MM.1S (cell line): ENCODE measurements around the gene FBXO17.

Experiments
- DNase-seq: peaks from one replicate; pipeline ENCODE4 v3.0.0-alpha.2; 2015
- H2AFZ ChIP-seq: fragments of 300-600 bp; sonication (generic); 2 replicates; pipeline ENCODE4 v1.6.0; 2016; ENCODE audit warnings: antibody characterized with exemption, low read length
- H3F3A ChIP-seq: fragments of 300-600 bp; sonication (generic); 2 replicates; pipeline ENCODE4 v1.6.1; 2016; ENCODE audit warnings: mild to moderate bottlenecking, antibody characterized with exemption, low read length, moderate library complexity, mixed read lengths; ENCODE audit not compliant: insufficient read depth
- H3K27ac ChIP-seq: fragments of 300-600 bp; sonication (generic); 2 replicates; pipeline ENCODE4 v1.5.1; 2016; ENCODE audit warnings: mild to moderate bottlenecking, low read length
- H3K27me3 ChIP-seq: fragments of 300-600 bp; sonication (generic); replicated peaks from 2 replicates; pipeline ENCODE4 v1.6.0; 2016; ENCODE audit warnings: low read length; ENCODE audit not compliant: insufficient read depth
- H3K36me3 ChIP-seq: fragments of 300-600 bp; sonication (generic); replicated peaks from 2 replicates; pipeline ENCODE4 v1.6.1; 2016; ENCODE audit warnings: mild to moderate bottlenecking, low read length, mixed read lengths; ENCODE audit not compliant: insufficient read depth
- H3K4me1 ChIP-seq: fragments of 300-600 bp; sonication (generic); 2 replicates; pipeline ENCODE4 v1.6.1; 2016; ENCODE audit warnings: low read length, mixed read lengths
- H3K4me2 ChIP-seq: fragments of 300-600 bp; sonication (generic); 2 replicates; pipeline ENCODE4 v1.6.0; 2016; ENCODE audit warnings: low read depth, low read length
- H3K4me3 ChIP-seq: fragments of 300-600 bp; sonication (generic); 2 replicates; pipeline ENCODE4 v1.5.1; 2016; ENCODE audit warnings: low read length, mixed read lengths
- H3K79me2 ChIP-seq: fragments of 300-600 bp; sonication (generic); 2 replicates; pipeline ENCODE4 v1.6.1; 2016; ENCODE audit warnings: mixed run types, low read length, mixed read lengths
- H3K9ac ChIP-seq: fragments of 300-600 bp; sonication (generic); 2 replicates; pipeline ENCODE4 v1.6.1; 2016; ENCODE audit warnings: low read length, mixed read lengths
- H3K9me2 ChIP-seq: fragments of 300-600 bp; sonication (generic); replicated peaks from 2 replicates; pipeline ENCODE4 v1.6.1; 2016; ENCODE audit warnings: mild to moderate bottlenecking, low read length, mixed read lengths; ENCODE audit not compliant: insufficient read depth
- H3K9me3 ChIP-seq: fragments of 300-600 bp; sonication (generic); replicated peaks from 2 replicates; pipeline ENCODE4 v1.6.1; 2016; ENCODE audit warnings: mild to moderate bottlenecking, low read length, mixed read lengths; ENCODE audit not compliant: insufficient read depth
- H4K20me1 ChIP-seq: fragments of 300-600 bp; sonication (generic); 2 replicates; pipeline ENCODE4 v1.6.1; 2016; ENCODE audit warnings: mild to moderate bottlenecking, low read length, moderate library complexity, mixed read lengths; ENCODE audit not compliant: insufficient read depth
- CTCF ChIP-seq: fragments of 300-600 bp; sonication (generic); IDR thresholded peaks from 2 replicates; pipeline ENCODE4 v1.5.1; 2016; ENCODE audit warnings: antibody characterized with exemption, low read length, mixed read lengths
- EZH2 ChIP-seq: fragments of 300-600 bp; sonication (generic); optimal IDR thresholded peaks from 2 replicates; pipeline ENCODE3; 2017; ENCODE audit warnings: low read depth, mild to moderate bottlenecking, antibody characterized with exemption, low read length, mixed read lengths
- EZH2phosphoT487 ChIP-seq: fragments of 300-600 bp; sonication (generic); IDR thresholded peaks from 2 replicates; pipeline ENCODE4 v1.6.1; 2018; ENCODE audit warnings: antibody characterized with exemption, low read length

Gene FBXO17

GRCh38 chr19:38978326-38978689, 2.8 kb upstream of the FBXO17 start:
- TF ChIP-seq EZH2 (no peak), CTCF (no peak), EZH2phosphoT487 (no peak)
- H3K9ac ChIP-seq, result no peak overlapping the region
- no peak overlapping the region; the same call in 1 of the 2 replicates for H2AFZ ChIP-seq
- no peak overlapping the region for H3K4me2 ChIP-seq
- no peak for DNase-seq
- no peaks in the 10 kb centered on the region for H3K9me2 ChIP-seq
- H3K36me3 ChIP-seq, result no peaks in the 10 kb centered on the region
- H3K79me2 ChIP-seq, result no peaks in the 10 kb centered on the region
- H4K20me1 ChIP-seq, result no peaks in the 10 kb centered on the region
- H3K9me3 ChIP-seq, result no peaks in the 10 kb centered on the region
- H3F3A ChIP-seq, result no peaks in the 10 kb centered on the region
- H3K4me1 ChIP-seq, result peaks cover 12% of the 10 kb centered on the region
- no peak overlapping the region for H3K4me3 ChIP-seq
- H3K27ac ChIP-seq, result peak overlapping the region; percentile 45; the same call in 1 of the 2 replicates
- H3K27me3 ChIP-seq, result peaks cover 28% of the 10 kb centered on the region

GRCh38 chr19:38977445-38978325, 2.1 kb upstream of the FBXO17 start:
- Histone ChIP-seq H3K4me2 (no peak overlapping the region), H2AFZ (no peak overlapping the region; the same call in 1 of the 2 replicates), H3K9me3 (no peaks in the 10 kb centered on the region), H3K4me1 (peaks cover 12% of the 10 kb centered on the region), H3F3A (no peaks in the 10 kb centered on the region), H3K27me3 (peaks cover 28% of the 10 kb centered on the region), H3K79me2 (no peaks in the 10 kb centered on the region), H3K36me3 (no peaks in the 10 kb centered on the region), H3K27ac (peak overlapping the region; percentile 45; the same call in 1 of the 2 replicates), H3K9me2 (no peaks in the 10 kb centered on the region), H4K20me1 (no peaks in the 10 kb centered on the region), H3K4me3 (no peak overlapping the region), H3K9ac (no peak overlapping the region)
- TF ChIP-seq EZH2 (no peak), CTCF (no peak), EZH2phosphoT487 (no peak)
- DNase-seq, result peak; percentile 67

GRCh38 chr19:38975861-38976271, 324 bp upstream of the FBXO17 start:
- no peak overlapping the region for H2AFZ ChIP-seq
- no peaks in the 10 kb centered on the region for H4K20me1 ChIP-seq
- H3K9me2 ChIP-seq, result no peaks in the 10 kb centered on the region
- TF ChIP-seq CTCF (no peak), EZH2phosphoT487 (no peak), EZH2 (no peak)
- no peak overlapping the region for H3K27ac ChIP-seq
- H3K4me2 ChIP-seq, result no peak overlapping the region
- H3K4me1 ChIP-seq, result peaks cover 12% of the 10 kb centered on the region
- no peaks in the 10 kb centered on the region for H3K36me3 ChIP-seq
- H3K79me2 ChIP-seq, result no peaks in the 10 kb centered on the region
- no peaks in the 10 kb centered on the region for H3F3A ChIP-seq
- no peak for DNase-seq
- H3K27me3 ChIP-seq, result peaks cover 25% of the 10 kb centered on the region
- H3K9ac ChIP-seq, result no peak overlapping the region
- H3K9me3 ChIP-seq, result no peaks in the 10 kb centered on the region
- no peak overlapping the region for H3K4me3 ChIP-seq
